OCI-LY1 (cell line): ENCODE results near the gene PPP1R14C.
"Not testable (repeated sequence)": the region's sequence is repeated elsewhere in the genome, so short reads cannot be mapped to it uniquely, and the experiment has no call there.

ENCODE experiments used
- H2AFZ ChIP-seq: fragments of 200-600 bp; sonication (generic), shearing (Covaris generic); 2 replicates; pipeline ENCODE4 v1.6.0; 2014; ENCODE audit warnings: antibody characterized with exemption, mild to moderate bottlenecking, low read length
- H3F3A ChIP-seq: fragments of 200-600 bp; sonication (generic), shearing (Covaris generic); 2 replicates; pipeline ENCODE4 v1.6.0; 2014; ENCODE audit warnings: mild to moderate bottlenecking, antibody characterized with exemption, low read length, moderate library complexity; ENCODE audit not compliant: insufficient read depth
- H3K27ac ChIP-seq: fragments of 200-600 bp; sonication (generic); 2 replicates; pipeline ENCODE4 v1.5.1; 2014; ENCODE audit warnings: low read length, mixed run types, mild to moderate bottlenecking, low read depth; ENCODE audit not compliant: poor library complexity, severe bottlenecking
- H3K27me3 ChIP-seq: fragments of 200-600 bp; sonication (generic); 2 replicates; pipeline ENCODE4 v1.6.0; 2014; ENCODE audit warnings: antibody characterized with exemption, mild to moderate bottlenecking, low read length, moderate library complexity; ENCODE audit not compliant: insufficient read depth
- H3K36me3 ChIP-seq: fragments of 200-600 bp; sonication (generic); 2 replicates; pipeline ENCODE4 v1.6.1; 2014; ENCODE audit warnings: mild to moderate bottlenecking, antibody characterized with exemption, low read length, moderate library complexity, mixed read lengths; ENCODE audit not compliant: insufficient read depth
- H3K4me1 ChIP-seq: fragments of 200-600 bp; sonication (generic); 2 replicates; pipeline ENCODE4 v1.5.1; 2014; ENCODE audit warnings: mild to moderate bottlenecking, low read length, moderate library complexity; ENCODE audit not compliant: insufficient read depth, severe bottlenecking
- H3K4me2 ChIP-seq: fragments of 200-600 bp; sonication (generic), shearing (Covaris generic); 2 replicates; pipeline ENCODE4 v1.6.1; 2014; ENCODE audit warnings: low read length
- H3K4me3 ChIP-seq: fragments of 200-600 bp; sonication (generic); 2 replicates; pipeline ENCODE4 v1.5.1; 2014; ENCODE audit warnings: low read length, low read depth, mild to moderate bottlenecking, mixed read lengths; ENCODE audit not compliant: poor library complexity, severe bottlenecking
- H3K79me2 ChIP-seq: fragments of 200-600 bp; shearing (Covaris generic); 2 replicates; pipeline ENCODE4 v1.6.1; 2016; ENCODE audit warnings: mixed run types, low read length, mixed read lengths; ENCODE audit not compliant: insufficient read depth
- H3K9ac ChIP-seq: fragments of 200-600 bp; sonication (generic), shearing (Covaris generic); 2 replicates; pipeline ENCODE4 v1.6.1; 2014; ENCODE audit warnings: mild to moderate bottlenecking, low read length, mixed read lengths
- H3K9me2 ChIP-seq: fragments of 200-600 bp; sonication (generic), shearing (Covaris generic); 2 replicates; pipeline ENCODE4 v1.6.1; 2014; ENCODE audit warnings: low read depth, mild to moderate bottlenecking, low read length, mixed read lengths
- H3K9me3 ChIP-seq: fragments of 200-600 bp; shearing (Covaris generic); 2 replicates; pipeline ENCODE4 v1.6.1; 2014; ENCODE audit warnings: low read length, mixed read lengths
- H4K20me1 ChIP-seq: fragments of 200-600 bp; sonication (generic), shearing (Covaris generic); 2 replicates; pipeline ENCODE4 v1.6.0; 2016; ENCODE audit warnings: mild to moderate bottlenecking, low read length; ENCODE audit not compliant: insufficient read depth
- CTCF ChIP-seq: fragments of 200-600 bp; sonication (generic), shearing (Covaris generic); IDR thresholded peaks from 2 replicates; pipeline ENCODE4 v1.5.1; 2017; ENCODE audit warnings: mild to moderate bottlenecking, antibody characterized with exemption, low read length, moderate library complexity, mixed read lengths
- EZH2 ChIP-seq: fragments of 200-600 bp; sonication (generic), shearing (Covaris generic); IDR thresholded peaks from 2 replicates; pipeline ENCODE4 v1.8.0; 2017; ENCODE audit warnings: borderline replicate concordance, mixed run types, mild to moderate bottlenecking, antibody characterized with exemption, low read length, moderate library complexity, mixed read lengths

Gene PPP1R14C

GRCh38 chr6:150177952-150178520 is 35.2 kb downstream of the PPP1R14C start:
- no peaks in the 10 kb centered on the region for H3K79me2 ChIP-seq
- no peaks in the 10 kb centered on the region for H4K20me1 ChIP-seq
- H3K4me3 ChIP-seq = no peak overlapping the region
- TF ChIP-seq CTCF = no peak
- no peak for TF ChIP-seq EZH2
- no peak overlapping the region for H3K4me2 ChIP-seq
- no peak overlapping the region for H2AFZ ChIP-seq
- no peaks in the 10 kb centered on the region for H3K36me3 ChIP-seq
- H3K9me3 ChIP-seq = no peaks in the 10 kb centered on the region
- no peak overlapping the region for H3K9ac ChIP-seq
- H3K4me1 ChIP-seq = peaks cover 3% of the 10 kb centered on the region
- H3K27ac ChIP-seq = no peak overlapping the region
- no peaks in the 10 kb centered on the region for H3F3A ChIP-seq
- no peaks in the 10 kb centered on the region for H3K9me2 ChIP-seq
- H3K27me3 ChIP-seq = no peaks in the 10 kb centered on the region

- Histone ChIP-seq H3K4me1 (peaks cover 9% of the 10 kb centered on the region), H3K36me3 (no peaks in the 10 kb centered on the region), H3K79me2 (no peaks in the 10 kb centered on the region), H3K9me3 (no peaks in the 10 kb centered on the region), H3K4me3 (no peak overlapping the region), H3F3A (no peaks in the 10 kb centered on the region), H3K9ac (no peak overlapping the region), H4K20me1 (no peaks in the 10 kb centered on the region), H2AFZ (no peak overlapping the region), H3K4me2 (no peak overlapping the region), H3K9me2 (no peaks in the 10 kb centered on the region), H3K27ac (no peak overlapping the region), H3K27me3 (no peaks in the 10 kb centered on the region)
- no peak for TF ChIP-seq EZH2
- no peak for TF ChIP-seq CTCF
Observed at GRCh38 chr6:150179030-150179429, 36.2 kb downstream of the PPP1R14C start.

GRCh38 chr6:150179907-150180424 is 37.1 kb downstream of the PPP1R14C start:
- H3K27me3 ChIP-seq, H3K4me2 ChIP-seq, H3K4me3 ChIP-seq, H3K27ac ChIP-seq, H3K9me2 ChIP-seq, H3F3A ChIP-seq, H3K79me2 ChIP-seq, H4K20me1 ChIP-seq, H3K9ac ChIP-seq, H3K9me3 ChIP-seq, H2AFZ ChIP-seq, H3K36me3 ChIP-seq: not testable (repeated sequence)
- peaks cover 18% of the 10 kb centered on the region for H3K4me1 ChIP-seq

GRCh38 chr6:150180517-150180916 is 37.7 kb downstream of the PPP1R14C start:
- no peaks in the 10 kb centered on the region for H3K79me2 ChIP-seq
- peaks cover 23% of the 10 kb centered on the region for H3K4me1 ChIP-seq
- no peak for TF ChIP-seq EZH2
- no peak for TF ChIP-seq CTCF
- H3K9me2 ChIP-seq = no peaks in the 10 kb centered on the region
- no peak overlapping the region for H3K4me2 ChIP-seq
- no peaks in the 10 kb centered on the region for H3K27me3 ChIP-seq
- no peak overlapping the region for H3K4me3 ChIP-seq
- H3K9ac ChIP-seq = no peak overlapping the region
- H3K36me3 ChIP-seq = no peaks in the 10 kb centered on the region
- no peaks in the 10 kb centered on the region for H3F3A ChIP-seq
- no peak overlapping the region for H2AFZ ChIP-seq
- H3K27ac ChIP-seq = no peak overlapping the region
- H3K9me3 ChIP-seq = no peaks in the 10 kb centered on the region
- no peaks in the 10 kb centered on the region for H4K20me1 ChIP-seq
